GM21737 (cell line): Measurements from ENCODE around the gene ADH7.
"Not testable (repeated sequence)": the region's sequence is repeated elsewhere in the genome, so short reads cannot be mapped to it uniquely, and the experiment has no call there.

Experiments
- ATAC-seq: cut with Tn5 transposase; IDR thresholded peaks from one replicate; pipeline ENCODE4 v1.9.1; 2021; ENCODE audit warnings: mild to moderate bottlenecking, moderate library complexity; ENCODE audit not compliant: unreplicated experiment

ADH7 gene

GRCh38 chr4:99382745-99383360 is 52.3 kb downstream of the ADH7 start:
- no peak for ATAC-seq

GRCh38 chr4:99381588-99382175 is 53.5 kb downstream of the ADH7 start:
- peak; percentile 41 for ATAC-seq

- ATAC-seq = no peak
Observed at GRCh38 chr4:99379571-99379970, 55.6 kb downstream of the ADH7 start.

- ATAC-seq = no peak
Observed at GRCh38 chr4:99378876-99379275, 56.3 kb downstream of the ADH7 start.

- ATAC-seq = not testable (repeated sequence)
Observed at GRCh38 chr4:99377341-99377740, 57.8 kb downstream of the ADH7 start.

GRCh38 chr4:99372464-99372863 is 62.7 kb downstream of the ADH7 start:
- not testable (repeated sequence) for ATAC-seq

- ATAC-seq = not testable (repeated sequence)
Observed at GRCh38 chr4:99367817-99368216, 67.3 kb downstream of the ADH7 start.

GRCh38 chr4:99366491-99366890 is 68.7 kb downstream of the ADH7 start:
- no peak for ATAC-seq

- no peak for ATAC-seq
Observed at GRCh38 chr4:99362768-99363167, 72.4 kb downstream of the ADH7 start.
